ENCODE results near the gene TMEM108.

Gene TMEM108

DNA sequence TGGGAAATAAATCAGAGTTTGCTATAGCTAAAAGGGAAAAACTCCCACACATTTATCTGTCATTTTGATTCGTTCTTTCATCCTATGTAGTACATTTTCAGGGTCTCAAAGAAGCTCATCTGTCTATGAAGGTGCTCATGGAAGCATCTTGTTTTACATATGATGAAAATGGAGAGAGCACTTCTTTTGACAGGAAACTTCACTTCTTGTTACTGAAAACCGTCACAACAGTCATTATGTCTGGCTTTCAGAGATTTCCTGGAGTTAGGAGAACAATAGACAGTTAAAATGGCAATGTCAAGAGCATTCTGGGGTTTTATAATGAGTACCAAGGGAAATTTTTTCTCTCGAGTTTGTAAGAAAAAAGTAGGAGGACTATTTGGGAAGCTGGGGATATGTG, 83.3 kb downstream of the TMEM108 start:
- TF ChIP-seq, protein P1, sequence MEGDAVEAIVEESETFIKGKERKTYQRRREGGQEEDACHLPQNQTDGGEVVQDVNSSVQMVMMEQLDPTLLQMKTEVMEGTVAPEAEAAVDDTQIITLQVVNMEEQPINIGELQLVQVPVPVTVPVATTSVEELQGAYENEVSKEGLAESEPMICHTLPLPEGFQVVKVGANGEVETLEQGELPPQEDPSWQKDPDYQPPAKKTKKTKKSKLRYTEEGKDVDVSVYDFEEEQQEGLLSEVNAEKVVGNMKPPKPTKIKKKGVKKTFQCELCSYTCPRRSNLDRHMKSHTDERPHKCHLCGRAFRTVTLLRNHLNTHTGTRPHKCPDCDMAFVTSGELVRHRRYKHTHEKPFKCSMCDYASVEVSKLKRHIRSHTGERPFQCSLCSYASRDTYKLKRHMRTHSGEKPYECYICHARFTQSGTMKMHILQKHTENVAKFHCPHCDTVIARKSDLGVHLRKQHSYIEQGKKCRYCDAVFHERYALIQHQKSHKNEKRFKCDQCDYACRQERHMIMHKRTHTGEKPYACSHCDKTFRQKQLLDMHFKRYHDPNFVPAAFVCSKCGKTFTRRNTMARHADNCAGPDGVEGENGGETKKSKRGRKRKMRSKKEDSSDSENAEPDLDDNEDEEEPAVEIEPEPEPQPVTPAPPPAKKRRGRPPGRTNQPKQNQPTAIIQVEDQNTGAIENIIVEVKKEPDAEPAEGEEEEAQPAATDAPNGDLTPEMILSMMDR (IDR thresholded peaks at IDR 0.05; ENCODE audit: low read depth, low read length, missing control alignments), result no peak
- H3K4me3 ChIP-seq (replicated peaks; ENCODE audit: low read depth, low read length), result no peak overlapping the region
- DNase-seq (ENCODE audit: extremely low read depth, low read depth), result no peak

DNA sequence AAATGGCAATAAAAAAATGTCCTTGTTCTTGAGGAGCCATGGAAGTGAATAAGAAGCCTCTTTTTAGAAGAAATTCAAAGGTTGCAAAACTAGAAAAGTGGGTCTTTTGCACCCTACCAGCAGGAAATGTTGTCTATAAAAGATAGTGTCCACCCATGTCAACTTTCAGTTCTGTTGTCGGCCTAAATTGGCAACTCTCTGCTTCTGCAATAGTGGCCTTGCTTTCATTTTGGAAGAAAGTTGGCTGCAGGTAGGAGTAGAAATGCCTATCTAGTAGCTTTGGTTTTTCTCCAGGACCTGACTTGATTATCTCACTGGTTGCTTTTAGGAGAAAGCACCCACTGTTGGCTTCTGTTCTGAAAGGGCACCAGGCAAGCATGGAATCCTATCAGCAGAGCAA, 85.4 kb downstream of the TMEM108 start:
- H3K4me3 ChIP-seq (replicated peaks; ENCODE audit: low read depth, low read length), result no peak overlapping the region
- DNase-seq (ENCODE audit: extremely low read depth, low read depth), result no peak
- TF ChIP-seq, protein P1 (IDR thresholded peaks at IDR 0.05; ENCODE audit: low read depth, low read length, missing control alignments), result no peak

DNA sequence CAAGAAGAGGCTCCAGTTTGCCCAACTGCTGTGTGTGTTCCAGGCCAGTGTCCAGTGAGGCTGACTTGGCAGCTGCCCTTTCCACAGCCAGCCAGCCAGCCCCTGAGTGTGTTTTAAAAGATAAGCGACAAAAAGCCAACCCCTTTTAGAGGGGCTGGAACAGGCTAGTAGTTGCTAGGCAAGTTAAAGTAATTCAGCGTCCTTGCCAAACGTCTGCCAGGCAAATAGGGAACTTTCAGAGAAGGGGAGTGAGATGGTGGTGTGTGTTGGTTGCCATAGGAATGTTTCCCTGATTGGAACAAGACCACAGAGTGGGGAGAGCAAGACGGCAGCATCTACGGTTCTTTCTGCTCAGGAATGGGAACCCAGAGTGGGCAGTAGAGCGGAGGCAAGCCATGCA, 86.3 kb downstream of the TMEM108 start:
- H3K4me3 ChIP-seq (replicated peaks; ENCODE audit: low read depth, low read length), result no peak overlapping the region
- TF ChIP-seq, protein P1 (IDR thresholded peaks at IDR 0.05; ENCODE audit: low read depth, low read length, missing control alignments), result no peak
- DNase-seq (ENCODE audit: extremely low read depth, low read depth), result no peak

DNA sequence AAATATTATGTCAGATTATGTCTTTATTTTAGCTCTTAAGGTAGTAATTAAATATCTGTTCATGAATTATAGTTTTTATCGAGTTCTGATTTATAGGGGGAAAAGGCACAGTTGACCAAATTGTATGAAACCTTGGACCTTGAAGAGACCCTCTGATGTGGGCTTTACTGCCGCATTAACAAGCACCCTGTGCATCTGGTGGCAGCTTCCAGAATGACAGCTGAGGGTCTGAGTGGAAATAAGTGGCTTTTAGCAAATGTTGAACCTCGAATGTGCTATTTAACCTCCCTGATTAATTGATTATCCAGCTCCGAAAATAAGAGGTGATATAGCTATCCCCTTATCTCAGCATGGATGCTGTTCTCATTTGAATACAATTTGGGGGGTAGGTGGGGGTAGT, 87.0 kb downstream of the TMEM108 start:
- TF ChIP-seq, protein P1 (IDR thresholded peaks at IDR 0.05; ENCODE audit: low read depth, low read length, missing control alignments), result no peak
- DNase-seq (ENCODE audit: extremely low read depth, low read depth), result no peak

DNA sequence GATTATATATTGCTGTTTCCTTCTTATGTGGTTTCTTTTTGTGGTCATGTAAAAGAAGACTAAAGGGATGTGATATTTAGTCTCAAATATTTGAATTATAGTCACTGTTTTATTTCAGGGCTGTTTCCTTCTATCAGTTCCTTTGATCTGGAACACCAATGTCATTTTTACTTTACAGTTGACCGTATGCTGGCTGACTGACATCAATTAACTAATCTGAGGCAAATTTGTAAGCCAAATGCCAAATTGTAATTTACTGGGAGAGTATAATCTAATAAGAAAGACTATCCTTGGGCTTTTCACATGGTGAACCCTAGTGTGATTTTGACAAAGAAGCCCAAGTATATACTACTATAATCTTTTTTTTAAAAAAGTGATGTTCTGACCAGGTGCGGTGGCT, 87.6 kb downstream of the TMEM108 start:
- no peak overlapping the region for H3K4me3 ChIP-seq (replicated peaks; ENCODE audit: low read depth, low read length)
- no peak for DNase-seq (ENCODE audit: extremely low read depth, low read depth)
- TF ChIP-seq, protein P1 (IDR thresholded peaks at IDR 0.05; ENCODE audit: low read depth, low read length, missing control alignments), result no peak

More for the DNA sequence above, 87.0 kb downstream of the TMEM108 start:
- no peak overlapping the region for H3K4me3 ChIP-seq (replicated peaks; ENCODE audit: low read depth, low read length)

DNA sequence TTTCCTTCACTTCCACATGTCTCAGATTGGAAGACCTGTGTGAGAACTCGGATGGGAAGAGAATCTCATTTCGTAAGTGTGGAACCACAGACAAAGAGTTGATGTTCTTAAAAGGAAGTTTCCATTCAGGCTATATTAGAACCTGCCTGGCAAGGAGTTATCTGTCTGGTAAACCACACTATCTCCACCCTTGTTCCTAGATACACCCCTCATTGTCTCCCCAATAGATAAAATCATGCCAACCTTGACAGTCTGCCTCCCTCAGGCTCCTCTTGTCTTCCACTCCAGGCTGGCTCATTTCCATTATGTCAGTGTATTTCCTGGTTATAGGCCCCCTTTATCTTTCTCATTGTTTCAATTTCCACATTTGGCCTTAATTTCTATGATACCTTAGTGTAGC, 89.2 kb downstream of the TMEM108 start:
- DNase-seq (ENCODE audit: extremely low read depth, low read depth), result no peak
- TF ChIP-seq, protein P1 (IDR thresholded peaks at IDR 0.05; ENCODE audit: low read depth, low read length, missing control alignments), result no peak

DNA sequence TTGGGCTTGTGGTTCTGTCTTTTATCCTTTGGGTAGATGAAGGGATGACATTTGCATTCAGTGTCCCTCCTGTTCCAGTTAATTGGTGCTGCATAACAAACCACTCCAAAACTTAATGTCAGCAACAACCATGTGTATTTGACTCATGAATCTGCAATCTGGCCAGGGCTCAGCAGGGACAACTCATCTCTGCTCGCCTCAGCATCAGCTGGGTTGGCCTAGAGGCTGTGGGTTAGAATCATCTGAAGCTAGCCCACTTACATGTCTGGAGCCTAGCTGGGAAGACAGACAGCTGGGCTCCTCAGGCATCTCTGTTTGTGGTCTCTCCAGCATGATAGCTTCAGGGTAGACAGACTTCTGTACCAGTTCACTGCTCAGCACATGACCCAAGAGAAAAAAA, 92.0 kb downstream of the TMEM108 start:
- TF ChIP-seq, protein P1 (IDR thresholded peaks at IDR 0.05; ENCODE audit: low read depth, low read length, missing control alignments), result no peak
- DNase-seq (ENCODE audit: extremely low read depth, low read depth), result no peak
- no peak overlapping the region for H3K4me3 ChIP-seq (replicated peaks; ENCODE audit: low read depth, low read length)

More for the DNA sequence above, 89.2 kb downstream of the TMEM108 start:
- H3K4me3 ChIP-seq (replicated peaks; ENCODE audit: low read depth, low read length), result no peak overlapping the region
